ENCODE results near the gene ELFN1. TPM values are rescaled to one million over a fixed set of nuclear protein-coding genes. Genes with fewer than 3 reads are reported as not detected.

Gene ELFN1
- total RNA-seq, 4 donors from 2014 or later, result 0.38 to 3.3 (median 0.48) TPM

- intact Hi-C loops (cut with DNase I), result no loop called here
- no peak for TF ChIP-seq POLR2A (IDR thresholded peaks at IDR 0.05)
- no peak for TF ChIP-seq CTCF (IDR thresholded peaks at IDR 0.05)
- no peaks in the 10 kb centered on the region for H3K36me3 ChIP-seq
- WGBS, 2 donors, result 74 to 93% methylated on average over 2 of the region's 2 CpGs
- peaks cover 0 to 43% (median 0%) of the 10 kb centered on the region in 4 donors for H3K27me3 ChIP-seq
- H3K4me3 ChIP-seq, result no peak overlapping the region
- peaks cover 0 to 15% (median 14%) of the 10 kb centered on the region in 3 donors for H3K9me3 ChIP-seq
- peaks cover 0 to 18% (median 7%) of the 10 kb centered on the region in 3 donors for H3K4me1 ChIP-seq
- H3K27ac ChIP-seq, result no peak overlapping the region
- no peak for DNase-seq
These were observed 57.0 kb downstream of the ELFN1 start for GRCh38 chr7:1727079-1727478.

- WGBS, 2 donors, result 76 to 90% methylated on average over 5 to 9 of the region's 15 CpGs
- intact Hi-C loops (cut with DNase I), result no loop called here
These were observed 57.9 kb downstream of the ELFN1 start for GRCh38 chr7:1727812-1728570.

DNA sequence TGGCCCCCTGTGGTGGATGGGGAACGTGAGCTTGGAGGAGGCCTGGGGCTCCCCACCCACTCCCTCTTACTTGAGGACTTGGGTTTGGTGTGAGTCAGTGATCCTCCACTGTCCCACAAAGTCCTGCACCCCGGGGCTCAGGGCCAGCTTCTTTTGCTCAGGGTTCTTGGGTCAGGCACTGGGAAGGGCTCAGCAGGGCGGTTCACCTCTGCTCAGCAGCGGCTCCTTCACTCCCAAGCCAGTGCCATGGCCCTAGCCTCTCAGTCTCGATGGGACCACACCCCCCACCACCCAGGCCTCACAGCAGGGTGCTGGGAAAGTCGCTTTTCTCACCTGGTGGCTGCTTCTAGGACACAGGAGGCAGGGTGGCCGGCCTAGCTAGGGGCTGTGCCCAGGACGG is 59.1 kb downstream of the ELFN1 start:
- TF ChIP-seq POLR2A (IDR thresholded peaks at IDR 0.05) (no peak), CTCF (IDR thresholded peaks at IDR 0.05) (no peak)
- 100% methylated on average over 1 to 3 of the region's 8 CpGs for WGBS, 2 donors
- Histone ChIP-seq H3K27ac (no peak overlapping the region), H3K36me3 (no peaks in the 10 kb centered on the region), H3K9me3 (peaks cover 0 to 15% (median 14%) of the 10 kb centered on the region in 3 donors), H3K27me3 (peaks cover 0 to 48% (median 0%) of the 10 kb centered on the region in 4 donors), H3K4me3 (no peak overlapping the region), H3K4me1 (peaks cover 0 to 18% (median 7%) of the 10 kb centered on the region in 3 donors)
- DNase-seq, result no peak
- intact Hi-C loops (cut with DNase I), result no loop called here

More at GRCh38 chr7:1727812-1728570, 57.9 kb downstream of the ELFN1 start:
- H3K4me3 ChIP-seq, result no peak overlapping the region
- no peaks in the 10 kb centered on the region for H3K36me3 ChIP-seq
- peaks cover 0 to 46% (median 0%) of the 10 kb centered on the region in 4 donors for H3K27me3 ChIP-seq
- no peak overlapping the region for H3K27ac ChIP-seq
- no peak for DNase-seq
- H3K9me3 ChIP-seq, result peaks cover 0 to 15% (median 14%) of the 10 kb centered on the region in 3 donors
- H3K4me1 ChIP-seq, result peaks cover 0 to 18% (median 7%) of the 10 kb centered on the region in 3 donors
- TF ChIP-seq CTCF (IDR thresholded peaks at IDR 0.05) (no peak), POLR2A (IDR thresholded peaks at IDR 0.05) (no peak)

GRCh38 chr7:1729773-1730172 is 59.7 kb downstream of the ELFN1 start:
- Histone ChIP-seq H3K36me3 (no peaks in the 10 kb centered on the region), H3K4me3 (no peak overlapping the region), H3K4me1 (peaks cover 0 to 18% (median 7%) of the 10 kb centered on the region in 3 donors), H3K27me3 (peaks cover 0 to 53% (median 0%) of the 10 kb centered on the region in 4 donors), H3K9me3 (peaks cover 0 to 15% (median 14%) of the 10 kb centered on the region in 3 donors), H3K27ac (no peak overlapping the region)
- intact Hi-C loops (cut with DNase I), result no loop called here
- 77 to 78% methylated on average over 9 to 11 of the region's 16 CpGs for WGBS, 2 donors
- DNase-seq, result no peak
- TF ChIP-seq POLR2A (IDR thresholded peaks at IDR 0.05) (no peak), CTCF (IDR thresholded peaks at IDR 0.05) (no peak)

DNA sequence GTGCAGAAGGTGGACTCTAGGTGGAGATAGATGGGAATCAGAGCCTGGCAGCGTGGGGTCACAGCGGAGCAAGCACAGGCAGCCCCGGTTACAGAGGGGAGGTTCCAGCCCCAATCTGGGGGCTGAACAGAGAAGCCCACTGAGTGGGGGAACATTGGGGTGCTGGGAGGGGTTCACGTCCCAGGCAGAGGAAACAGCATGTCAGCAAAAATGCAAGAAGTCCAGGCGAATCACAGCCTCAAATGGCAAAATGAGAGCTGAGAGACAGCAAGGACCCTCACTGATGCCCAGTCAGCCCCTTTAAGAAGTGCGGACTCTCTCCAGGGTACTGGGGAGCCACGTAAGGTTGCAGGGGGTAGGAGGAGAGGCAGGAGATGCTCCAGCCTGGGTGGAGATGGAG is 62.0 kb downstream of the ELFN1 start:
- H3K27ac ChIP-seq, result no peak overlapping the region
- H3K27me3 ChIP-seq, result peaks cover 0 to 41% (median 0%) of the 10 kb centered on the region in 4 donors
- no peaks in the 10 kb centered on the region for H3K4me1 ChIP-seq
- H3K9me3 ChIP-seq, result peaks cover 0 to 15% (median 14%) of the 10 kb centered on the region in 3 donors
- intact Hi-C loops (cut with DNase I), result no loop called here
- WGBS, 2 donors, result 78 to 85% methylated on average over 5 to 6 of the region's 7 CpGs
- H3K4me3 ChIP-seq, result no peak overlapping the region
- DNase-seq, result no peak
- no peaks in the 10 kb centered on the region for H3K36me3 ChIP-seq
- TF ChIP-seq CTCF (IDR thresholded peaks at IDR 0.05) (no peak), POLR2A (IDR thresholded peaks at IDR 0.05) (no peak)

All from esophagus squamous epithelium (tissue), 5 donors.